IPS DF 4.7 (cell line): ENCODE measurements around the gene SMYD3.

Experiments
- DNase-seq: peaks from one replicate; pipeline ENCODE4 v3.0.0-alpha.2; 2013; ENCODE audit warnings: low spot score; ENCODE audit errors: extremely low read depth

SMYD3 gene

DNA sequence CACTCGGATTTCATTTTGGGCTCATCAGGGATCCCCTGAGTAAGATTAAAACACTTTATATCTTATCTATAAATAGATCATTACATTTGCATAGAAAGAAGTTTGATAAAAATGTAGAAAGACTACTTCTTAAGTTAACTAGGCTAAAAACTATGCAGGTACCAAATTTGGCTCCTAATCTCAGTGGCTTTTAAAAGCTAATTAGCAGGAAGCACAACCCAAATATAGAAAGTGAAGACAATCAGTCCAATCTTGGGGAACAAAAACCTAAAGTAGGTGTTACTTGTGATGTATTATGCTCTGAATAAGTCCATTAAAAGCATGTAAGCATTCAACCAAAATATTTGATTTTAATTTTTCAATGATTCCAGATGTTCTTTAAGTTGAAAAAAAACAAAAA lies 35.4 kb downstream of the SMYD3 start:
- DNase-seq = no peak

DNA sequence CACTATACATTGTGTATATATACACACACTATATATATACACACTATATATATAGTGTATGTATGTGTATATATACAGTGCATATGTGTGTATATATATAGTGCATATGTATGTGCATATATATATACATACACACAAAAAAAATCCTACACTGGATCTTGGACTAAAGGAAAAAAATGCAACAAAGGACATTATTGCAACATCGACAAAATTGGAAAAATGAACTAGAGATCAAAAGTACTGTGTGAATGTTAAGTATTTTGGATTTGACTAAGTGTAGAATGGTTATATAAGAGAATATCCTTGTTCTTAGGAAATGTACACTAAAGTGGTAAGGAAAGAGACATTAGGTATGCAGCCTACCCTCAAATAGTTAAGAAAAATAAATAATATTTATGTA lies 36.5 kb downstream of the SMYD3 start:
- DNase-seq = no peak

DNA sequence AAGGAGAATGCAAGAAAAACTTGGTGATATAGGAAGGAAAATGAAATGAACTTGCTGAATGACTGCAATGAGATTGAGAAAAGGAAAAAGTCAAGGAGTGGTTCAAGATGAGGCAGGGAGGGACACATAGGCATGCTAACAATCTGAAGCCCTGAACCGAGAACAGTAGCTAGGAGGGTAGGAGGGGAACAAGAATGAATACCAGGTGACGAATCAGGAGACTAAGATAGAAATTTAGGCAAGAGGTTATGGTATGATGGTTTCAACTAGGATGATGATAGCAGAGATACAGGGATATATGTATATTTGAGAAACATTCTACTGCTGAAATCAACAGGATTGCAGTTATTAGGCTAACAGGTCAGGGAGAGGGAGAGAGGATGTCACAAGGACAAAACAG lies 44.1 kb downstream of the SMYD3 start:
- no peak for DNase-seq

DNA sequence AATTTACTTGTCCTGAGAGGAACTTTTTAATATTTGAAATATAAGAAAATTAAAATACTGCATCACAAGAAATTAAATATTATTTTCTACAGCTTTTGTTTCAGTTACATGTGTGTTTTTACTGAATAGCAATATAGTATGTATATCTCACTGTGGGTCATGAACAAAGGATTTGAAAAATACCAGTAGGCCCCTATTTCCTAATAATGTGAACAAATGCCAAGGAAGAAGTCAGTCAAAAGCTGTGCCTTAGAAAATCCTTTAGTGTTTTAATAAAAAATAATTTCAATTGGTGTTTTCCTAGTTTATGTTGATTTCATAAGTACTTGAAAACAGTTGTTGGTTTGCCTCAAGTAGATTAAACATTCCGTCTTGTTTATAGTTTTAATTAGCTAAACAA lies 46.7 kb downstream of the SMYD3 start:
- DNase-seq = no peak

DNA sequence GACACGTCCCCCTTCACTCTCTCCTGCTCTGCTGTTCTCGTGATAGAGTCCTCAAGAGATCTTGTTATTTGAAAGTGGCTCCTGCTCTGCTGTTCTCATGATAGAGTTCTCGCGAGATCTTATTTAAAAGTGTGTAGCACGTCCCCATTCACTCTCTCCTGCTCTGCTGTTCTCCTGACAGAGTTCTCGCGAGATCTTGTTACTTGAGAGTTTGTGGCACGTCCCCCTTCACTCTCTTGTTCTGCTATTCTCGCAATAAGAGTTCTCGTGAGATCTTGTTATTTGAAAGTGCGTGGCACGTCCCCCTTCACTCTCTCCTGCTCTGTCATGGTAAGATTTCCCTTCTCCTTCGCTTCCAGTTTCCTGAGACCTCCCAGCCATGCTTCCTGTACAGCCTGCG lies 47.9 kb downstream of the SMYD3 start:
- DNase-seq = no peak

DNA sequence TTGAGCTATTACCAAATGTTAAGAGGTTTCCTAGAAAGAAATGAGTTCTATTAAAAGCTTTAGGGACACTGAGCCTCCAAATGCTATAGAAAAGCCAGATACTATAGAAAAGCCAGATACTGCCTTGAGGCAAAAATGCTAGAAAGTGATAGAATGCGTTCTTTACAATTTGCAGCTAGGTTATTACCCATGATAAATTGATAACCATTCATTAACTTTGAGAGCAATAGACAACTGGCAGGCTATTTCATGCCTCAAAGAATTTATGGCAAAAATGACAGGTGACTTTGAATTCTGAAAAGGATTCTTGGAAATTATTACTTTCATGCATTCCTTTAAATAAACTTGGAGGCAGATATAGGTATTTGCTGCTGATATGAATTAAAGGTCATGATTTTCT lies 51.6 kb downstream of the SMYD3 start:
- DNase-seq = no peak

DNA sequence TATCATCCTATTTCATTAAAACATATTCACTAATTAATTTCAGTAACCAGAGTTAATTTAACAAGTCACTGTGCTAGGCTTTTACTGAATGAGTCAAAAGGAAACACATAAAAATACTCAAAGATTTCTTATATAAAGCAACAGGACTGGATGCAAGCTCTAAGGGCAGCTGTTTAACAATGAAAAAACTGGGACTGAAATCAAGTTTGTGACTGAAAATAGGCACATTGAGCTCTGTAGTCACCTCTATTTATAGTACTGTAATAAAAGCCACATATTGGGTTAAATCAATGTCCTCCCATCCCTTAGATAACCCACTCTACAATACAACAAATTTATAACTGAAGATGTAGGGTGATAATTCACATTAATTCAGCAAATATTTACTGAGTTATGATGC lies 52.4 kb downstream of the SMYD3 start:
- DNase-seq = no peak

DNA sequence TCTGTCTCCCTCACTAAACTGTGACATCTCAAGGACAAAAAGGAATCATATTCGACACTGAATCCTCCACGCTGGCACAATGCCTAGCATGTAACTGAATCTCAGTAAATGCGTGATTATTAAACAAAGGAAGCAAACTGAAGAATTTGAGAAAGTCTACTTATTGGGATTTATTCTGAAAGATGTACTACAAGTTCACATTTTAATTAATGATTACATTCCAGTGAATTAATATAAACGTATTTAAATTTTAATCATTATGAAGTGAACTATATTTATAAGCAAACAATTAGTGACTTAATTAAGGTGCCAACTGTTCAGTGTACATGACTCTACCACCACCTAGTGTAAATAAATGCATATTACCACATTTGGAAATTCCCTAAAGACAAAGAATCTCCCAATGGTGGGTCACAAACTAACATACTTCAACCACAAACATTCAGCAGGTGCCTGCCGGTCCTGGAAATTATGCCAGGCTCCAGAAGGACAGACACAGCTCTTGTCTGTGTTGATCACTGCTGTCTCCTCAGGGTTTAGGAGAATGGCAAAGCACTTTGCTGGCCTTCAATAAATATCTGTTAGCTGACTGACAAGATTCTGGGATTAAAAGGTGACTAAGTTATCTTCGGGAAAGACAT lies 56.3 kb downstream of the SMYD3 start:
- no peak for DNase-seq

DNA sequence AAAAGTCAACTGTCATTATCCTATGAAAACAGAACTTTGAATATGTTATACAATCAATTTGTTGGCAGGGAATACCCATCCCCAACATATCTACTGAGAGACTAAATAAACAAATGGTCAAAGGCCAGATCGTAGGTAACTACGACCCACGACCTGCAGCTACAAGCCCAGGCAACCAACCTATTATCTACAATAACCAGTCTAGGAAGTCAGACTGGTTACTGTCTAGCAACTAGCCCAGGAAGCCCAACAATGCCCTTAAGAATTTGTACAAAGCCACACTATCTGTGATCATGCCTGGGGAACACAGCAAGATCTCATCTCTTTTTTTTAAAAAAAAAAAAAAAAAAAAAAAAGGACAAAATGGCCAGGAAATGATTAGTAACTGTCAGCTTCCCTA lies 58.7 kb downstream of the SMYD3 start:
- DNase-seq = no peak

DNA sequence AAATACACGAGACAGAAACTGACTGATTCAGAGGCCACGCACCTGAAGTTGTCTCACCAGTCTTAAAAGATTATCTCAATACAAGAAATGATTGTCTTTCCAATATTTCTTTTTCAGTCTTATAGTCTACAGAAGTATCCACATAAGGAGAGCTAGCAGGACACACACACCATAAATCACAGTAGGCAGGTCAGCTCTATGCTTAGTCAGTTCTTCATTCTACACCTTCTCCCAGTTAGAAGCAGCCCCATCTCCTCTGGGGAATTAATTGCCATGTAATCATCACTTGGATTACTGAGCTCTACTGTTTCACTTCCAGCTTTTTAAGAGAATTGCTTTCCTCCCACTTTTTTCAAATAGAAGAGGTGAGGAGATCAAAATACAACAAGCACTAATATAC lies 59.6 kb downstream of the SMYD3 start:
- no peak for DNase-seq

DNA sequence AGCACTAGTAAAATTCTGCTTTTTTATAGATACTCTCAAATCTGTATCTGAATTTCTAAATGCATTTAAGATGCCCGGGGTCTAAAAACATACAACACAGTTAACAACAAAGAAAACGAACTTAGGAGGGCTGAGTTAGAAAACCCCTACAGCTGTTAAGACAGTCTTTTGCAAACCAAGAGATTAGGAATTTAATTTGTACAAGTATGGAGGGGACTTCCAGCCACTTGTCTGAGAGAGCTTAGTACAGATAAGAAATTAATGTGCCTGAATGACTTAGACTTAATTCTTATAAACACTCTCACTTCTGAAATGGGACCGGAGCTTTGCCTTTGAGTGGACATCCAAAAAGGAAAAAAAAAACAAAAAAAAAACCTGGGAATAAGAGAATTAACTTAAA lies 61.6 kb downstream of the SMYD3 start:
- no peak for DNase-seq

DNA sequence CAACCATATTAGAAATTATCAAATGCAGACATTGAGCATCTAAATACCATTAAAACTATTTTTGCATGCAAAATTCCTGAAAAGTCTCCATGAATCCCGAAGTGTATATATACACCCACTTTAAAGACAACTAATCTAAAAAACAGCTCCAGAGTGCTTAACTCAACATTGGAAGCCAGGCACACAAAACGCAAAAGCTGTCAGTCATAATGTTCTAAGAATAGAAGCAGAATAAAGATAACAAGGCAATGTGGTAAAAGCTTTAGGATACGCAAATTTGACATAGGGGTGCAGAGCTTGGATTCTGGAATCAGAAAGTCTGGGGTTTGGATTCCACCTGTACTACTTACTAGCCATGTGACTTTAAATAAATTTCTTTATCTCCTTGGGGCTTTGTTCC lies 62.5 kb downstream of the SMYD3 start:
- DNase-seq = no peak

DNA sequence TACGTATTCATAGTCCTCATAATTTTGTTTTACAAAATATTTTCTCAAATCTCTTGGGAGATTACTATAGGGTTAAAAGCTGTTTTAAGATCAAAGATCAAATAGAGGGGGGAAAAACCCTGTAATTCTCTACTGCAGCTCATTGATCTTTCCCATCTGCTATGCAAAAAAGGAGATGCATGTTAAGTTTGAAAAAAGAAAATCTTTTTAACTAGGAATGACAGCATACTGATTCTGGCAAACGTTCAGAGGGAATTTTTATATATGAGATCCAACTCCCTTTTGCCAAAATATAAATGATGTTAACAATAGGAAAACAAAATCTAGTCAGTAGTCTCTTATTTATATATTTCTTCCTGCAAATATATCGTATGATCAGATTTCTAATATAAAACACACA lies 69.1 kb downstream of the SMYD3 start:
- DNase-seq = no peak

DNA sequence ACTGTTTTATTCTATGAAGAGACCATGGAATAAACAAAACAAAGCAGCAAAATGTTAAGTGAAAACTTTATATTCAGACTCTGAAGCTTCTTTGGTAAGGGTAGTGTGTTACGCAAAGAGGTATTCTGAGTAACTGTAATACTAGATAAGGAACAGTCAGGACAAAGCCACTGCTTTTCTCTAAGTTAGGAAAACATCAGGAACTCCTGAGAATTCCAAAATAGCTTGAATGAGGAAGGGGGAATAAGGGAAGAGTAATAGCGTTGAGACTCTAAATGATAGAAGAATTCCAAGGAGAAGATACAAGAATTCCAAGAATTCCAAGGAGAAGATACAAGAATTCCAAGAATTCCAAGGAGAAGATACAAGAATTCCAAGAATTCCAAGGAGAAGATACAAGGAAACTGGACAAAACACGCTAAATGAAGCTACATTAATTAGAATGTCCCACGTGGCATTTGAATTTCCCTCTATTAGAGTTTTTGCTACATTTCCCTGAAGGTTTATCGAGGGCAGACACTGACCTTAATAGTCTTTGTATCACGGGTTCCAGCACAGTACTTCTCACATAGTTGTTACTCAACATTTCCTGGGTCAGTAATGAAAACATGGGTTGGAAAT lies 71.5 kb downstream of the SMYD3 start:
- no peak for DNase-seq

DNA sequence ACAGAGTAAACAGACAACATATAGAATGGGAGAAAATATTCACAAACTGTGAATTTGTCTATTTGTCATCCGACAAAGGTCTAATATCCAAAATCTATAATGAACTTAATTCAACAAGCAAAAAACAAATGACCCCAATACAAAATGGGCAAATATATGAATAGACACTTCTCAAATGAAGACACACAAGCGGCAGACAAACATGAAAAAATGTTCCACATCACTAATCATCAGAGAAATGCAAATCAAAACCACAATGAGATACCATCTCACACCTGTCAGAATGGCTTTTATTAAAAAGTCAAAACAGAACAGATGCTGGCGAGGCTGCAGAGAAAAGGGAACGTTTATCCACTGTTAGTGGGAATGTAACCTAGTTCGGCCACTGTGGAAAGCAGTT lies 72.7 kb downstream of the SMYD3 start:
- no peak for DNase-seq

DNA sequence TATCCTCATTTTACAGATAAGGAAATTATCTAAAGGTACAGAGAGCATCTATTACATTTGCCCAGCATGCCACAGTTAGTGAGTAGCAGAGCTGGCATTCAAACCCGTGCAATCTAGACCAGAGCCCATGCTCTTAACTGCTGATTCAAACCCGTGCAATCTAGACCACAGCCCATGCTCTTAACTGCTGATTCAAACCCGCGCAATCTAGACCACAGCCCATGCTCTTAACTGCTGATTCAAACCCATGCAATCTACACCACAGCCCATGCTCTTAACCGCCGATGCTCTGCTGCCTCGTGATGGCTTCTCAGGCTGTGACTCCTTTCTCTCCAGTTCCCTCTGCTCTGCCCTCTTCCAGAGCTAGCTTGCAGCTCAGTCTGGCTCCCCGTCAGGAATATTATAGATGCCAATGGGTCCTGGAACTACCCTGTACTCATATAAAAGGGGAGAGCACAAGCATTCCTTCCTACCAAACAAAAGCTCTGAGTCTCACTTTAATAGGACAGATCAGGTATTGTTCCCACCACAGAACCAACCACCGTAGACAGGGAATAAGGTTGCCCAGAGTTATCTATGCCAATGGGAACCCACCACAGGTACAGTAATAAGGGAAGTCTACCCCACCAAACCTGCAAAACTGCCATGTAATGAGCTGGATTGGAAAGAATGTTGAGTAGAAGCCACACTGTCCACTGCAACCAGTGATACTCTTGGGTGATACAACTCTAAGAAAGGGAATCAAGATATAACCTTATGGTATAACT lies 78.4 kb downstream of the SMYD3 start:
- DNase-seq = no peak

DNA sequence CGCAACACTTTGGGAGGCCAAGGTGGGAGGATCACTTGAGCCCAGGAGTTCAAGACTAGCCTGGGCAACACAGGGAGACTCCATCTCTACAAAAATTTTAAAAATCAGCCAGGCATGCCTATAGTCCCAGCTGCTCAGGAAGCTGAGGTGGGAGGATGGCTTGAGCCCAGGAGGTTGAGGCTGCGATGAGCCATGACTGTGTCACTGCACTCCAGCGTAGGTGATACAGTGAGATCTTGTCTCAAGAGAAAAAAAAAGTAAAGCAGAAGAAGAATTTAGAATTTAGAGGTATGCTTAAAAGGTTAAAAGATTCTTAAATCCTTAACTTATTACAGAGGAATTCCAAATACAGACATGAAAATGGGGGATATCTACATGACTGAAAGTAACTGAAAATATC lies 79.5 kb downstream of the SMYD3 start:
- no peak for DNase-seq

DNA sequence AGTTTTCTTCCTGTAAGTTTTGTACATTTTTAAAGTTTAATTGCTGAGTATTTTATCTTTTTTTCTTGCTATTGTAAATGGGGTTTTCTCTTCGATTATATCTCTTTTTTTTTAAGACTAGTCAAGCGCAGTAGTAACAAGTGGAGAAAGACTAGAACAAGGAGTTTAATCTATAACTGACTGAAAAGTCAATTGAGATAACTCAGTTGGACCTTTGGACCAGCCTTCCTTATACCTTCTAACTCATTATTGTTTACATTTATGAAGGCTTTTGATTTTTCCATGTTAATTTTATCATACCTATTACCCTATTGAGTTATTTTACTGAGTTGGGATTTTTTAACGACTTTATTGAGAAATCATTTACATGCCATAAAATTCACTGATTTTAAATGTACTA lies 81.2 kb downstream of the SMYD3 start:
- no peak for DNase-seq

DNA sequence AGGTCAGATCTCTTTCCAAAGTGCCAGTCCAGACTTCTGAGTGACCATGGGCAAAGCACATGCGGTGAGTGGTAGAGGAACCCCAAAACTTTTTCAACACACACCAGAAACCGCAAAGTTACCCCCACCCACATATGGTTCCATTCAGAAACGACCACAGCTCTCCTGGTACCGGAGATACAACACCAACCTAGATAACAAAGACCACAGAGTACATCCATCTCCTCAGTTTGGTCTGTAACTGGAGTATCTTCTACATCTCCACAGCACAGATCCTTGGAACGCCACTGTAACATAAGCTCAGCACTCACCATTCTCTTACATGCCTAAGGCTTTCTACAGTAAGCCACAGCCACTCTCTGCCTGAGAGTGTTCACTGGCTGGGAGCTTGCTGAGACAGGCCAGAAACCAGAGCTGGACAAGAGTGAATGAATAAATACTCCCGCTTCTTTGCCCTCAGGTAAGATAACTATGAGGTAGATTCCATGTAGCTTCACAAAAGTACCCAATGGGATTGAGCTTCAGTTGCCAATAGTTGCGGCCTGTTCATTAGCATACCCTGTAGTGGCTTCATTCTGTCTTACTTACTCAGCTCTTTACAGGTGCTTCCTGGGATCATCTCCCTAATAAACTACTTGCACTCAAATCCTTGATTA lies 81.8 kb downstream of the SMYD3 start:
- no peak for DNase-seq

DNA sequence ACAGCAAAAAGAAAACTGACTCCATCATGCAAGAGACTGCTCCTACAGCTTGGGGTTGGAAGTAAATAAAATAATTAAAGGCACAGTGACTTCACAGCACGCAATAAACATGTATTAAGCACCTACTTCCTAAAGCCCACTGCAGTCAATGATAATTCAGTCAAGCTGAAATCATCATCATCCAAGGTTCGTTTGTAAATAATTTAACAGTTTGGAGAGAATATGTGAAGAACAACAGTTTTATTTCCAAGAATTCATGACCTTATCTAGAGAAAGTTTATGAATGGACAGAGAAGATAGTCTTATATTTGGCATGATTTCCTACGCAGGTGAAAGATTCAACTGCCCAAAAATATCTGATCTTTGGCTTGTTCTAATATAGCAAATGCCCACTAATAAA lies 86.8 kb downstream of the SMYD3 start:
- no peak for DNase-seq

DNA sequence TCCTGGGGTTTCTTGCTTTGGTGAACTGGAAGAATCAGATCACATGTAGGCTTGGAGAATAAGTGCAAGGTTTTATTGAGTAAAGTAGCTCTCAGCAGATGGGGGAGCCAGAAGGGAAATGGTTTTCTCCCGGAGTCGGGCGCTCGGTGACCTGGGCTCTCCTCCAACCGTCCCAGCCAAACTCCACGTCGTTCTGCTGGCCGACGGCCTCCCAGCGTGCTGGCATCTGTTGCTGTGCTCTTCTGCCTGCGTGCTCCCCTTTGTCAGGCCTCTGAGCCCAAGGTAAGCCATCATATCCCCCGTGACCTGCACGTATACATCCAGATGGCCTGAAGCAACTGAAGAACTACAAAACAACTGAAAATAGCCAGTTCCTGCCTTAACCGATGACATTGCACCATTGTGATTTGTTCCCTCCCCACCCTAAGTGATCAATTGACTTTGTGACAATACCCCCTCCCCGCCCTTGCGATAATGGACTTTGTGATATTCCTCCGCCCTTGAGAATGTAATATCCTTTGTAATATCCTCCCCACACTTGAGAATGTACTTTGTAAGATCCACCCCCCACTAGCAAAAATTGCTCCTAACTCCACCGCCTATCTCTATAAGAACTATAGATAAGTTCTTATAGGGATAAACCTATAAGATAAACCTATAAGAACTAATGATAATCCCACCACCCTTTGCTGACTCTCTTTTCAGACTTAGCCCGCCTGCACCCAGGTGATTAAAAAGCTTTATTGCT lies 88.3 kb downstream of the SMYD3 start:
- DNase-seq = no peak
